ENCODE results near the gene PPP2R2D.

The PPP2R2D gene

GRCh38 chr10:131890276-131891195 is 10.3 kb upstream of the PPP2R2D start:
- no peak for DNase-seq

- no peak for DNase-seq
Observed at GRCh38 chr10:131891196-131891928, 9.4 kb upstream of the PPP2R2D start.

- DNase-seq = no peak
Observed at GRCh38 chr10:131891929-131892805, 8.6 kb upstream of the PPP2R2D start.

- no peak for DNase-seq
Observed at GRCh38 chr10:131892806-131893675, 7.8 kb upstream of the PPP2R2D start.

- DNase-seq = no peak
Observed at GRCh38 chr10:131895116-131895515, 5.7 kb upstream of the PPP2R2D start.

GRCh38 chr10:131896403-131896802 is 4.4 kb upstream of the PPP2R2D start:
- DNase-seq = peak; percentile 61

GRCh38 chr10:131897297-131897899 is 3.4 kb upstream of the PPP2R2D start:
- no peak for DNase-seq

GRCh38 chr10:131898061-131898460 is 2.7 kb upstream of the PPP2R2D start:
- no peak for DNase-seq

GRCh38 chr10:131898713-131899112 is 2.1 kb upstream of the PPP2R2D start:
- no peak for DNase-seq

GRCh38 chr10:131899116-131899690 is 1.6 kb upstream of the PPP2R2D start:
- no peak for DNase-seq

- DNase-seq = no peak
Observed at GRCh38 chr10:131899695-131900349, 986 bp upstream of the PPP2R2D start.

GRCh38 chr10:131901181-131901829 is 497 bp downstream of the PPP2R2D start:
- peak; percentile 58 for DNase-seq

GRCh38 chr10:131902211-131902610 is 1.4 kb downstream of the PPP2R2D start:
- no peak for DNase-seq

GRCh38 chr10:131902691-131903090 is 1.9 kb downstream of the PPP2R2D start:
- no peak for DNase-seq

GRCh38 chr10:131905267-131905571 is 4.4 kb downstream of the PPP2R2D start:
- no peak for DNase-seq

- no peak for DNase-seq
Observed at GRCh38 chr10:131905603-131906268, 4.9 kb downstream of the PPP2R2D start.

- no peak for DNase-seq
Observed at GRCh38 chr10:131906269-131906639, 5.4 kb downstream of the PPP2R2D start.

GRCh38 chr10:131907679-131908078 is 6.9 kb downstream of the PPP2R2D start:
- no peak for DNase-seq

- no peak for DNase-seq
Observed at GRCh38 chr10:131908151-131908550, 7.3 kb downstream of the PPP2R2D start.
